ENCODE results near the gene FKBP15.
"Not testable (repeated sequence)": the region's sequence is repeated elsewhere in the genome, so short reads cannot be mapped to it uniquely, and the experiment has no call there.

Gene FKBP15

DNA sequence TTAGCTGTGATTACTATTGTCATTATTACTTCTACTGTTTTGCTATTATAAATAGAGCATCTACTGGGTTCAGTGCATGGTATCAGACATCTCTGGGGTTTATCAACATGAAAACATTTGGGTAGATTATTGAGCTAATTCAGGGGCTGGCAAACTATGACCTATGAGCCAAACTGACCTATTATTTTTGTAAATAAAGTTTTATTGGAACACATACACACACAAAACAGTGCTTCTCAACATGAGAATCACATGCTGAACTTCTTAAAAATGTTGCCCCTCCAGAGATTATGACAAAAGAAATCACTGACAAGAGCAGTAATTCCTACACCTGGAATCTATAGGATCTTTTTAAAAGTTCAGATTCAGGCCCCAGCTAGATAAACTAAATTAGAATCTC, 39.9 kb downstream of the FKBP15 start:
- no peak for DNase-seq

DNA sequence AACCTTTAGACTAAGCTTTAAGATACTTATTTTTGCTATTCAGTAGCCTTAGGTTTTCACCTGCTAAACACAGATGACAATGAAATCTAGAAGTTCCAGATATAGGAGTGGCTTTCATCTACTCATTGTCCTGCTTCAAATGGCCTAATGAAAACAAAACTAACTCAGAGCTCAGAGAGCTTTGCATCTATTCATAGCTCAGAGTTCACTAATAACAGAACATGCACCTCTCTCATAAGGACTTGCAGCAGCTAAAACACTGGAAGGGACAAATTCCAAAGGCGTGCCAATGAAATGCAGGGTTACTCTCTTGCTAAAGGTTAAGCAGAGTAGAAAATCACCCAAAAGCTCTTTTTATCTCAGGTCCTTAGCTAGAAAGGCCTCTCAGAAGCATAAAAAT, 41.2 kb downstream of the FKBP15 start:
- DNase-seq, result no peak

GRCh38 chr9:113178087-113178486, 43.0 kb downstream of the FKBP15 start:
- DNase-seq, result no peak

DNA sequence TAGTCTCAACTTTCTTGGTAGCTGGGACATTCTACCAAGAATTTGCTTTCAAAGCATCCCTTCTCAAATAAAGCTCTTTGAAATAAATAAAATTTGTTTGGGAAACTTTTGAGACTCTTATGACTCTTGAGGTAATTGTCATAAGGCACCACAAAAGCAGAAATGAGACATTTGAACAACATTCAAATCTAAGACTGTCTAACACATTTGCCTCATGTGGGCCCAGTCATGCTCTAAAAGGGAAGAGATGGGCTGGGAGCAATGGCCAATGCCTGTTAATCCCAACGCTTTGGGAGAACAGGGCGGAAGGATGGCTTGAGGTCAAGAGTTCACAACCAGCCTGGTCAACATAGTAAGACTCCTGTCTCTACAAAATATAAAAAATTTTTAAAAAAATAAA, 43.8 kb downstream of the FKBP15 start:
- no peak for DNase-seq

GRCh38 chr9:113176803-113177202, 44.3 kb downstream of the FKBP15 start:
- DNase-seq, result no peak

DNA sequence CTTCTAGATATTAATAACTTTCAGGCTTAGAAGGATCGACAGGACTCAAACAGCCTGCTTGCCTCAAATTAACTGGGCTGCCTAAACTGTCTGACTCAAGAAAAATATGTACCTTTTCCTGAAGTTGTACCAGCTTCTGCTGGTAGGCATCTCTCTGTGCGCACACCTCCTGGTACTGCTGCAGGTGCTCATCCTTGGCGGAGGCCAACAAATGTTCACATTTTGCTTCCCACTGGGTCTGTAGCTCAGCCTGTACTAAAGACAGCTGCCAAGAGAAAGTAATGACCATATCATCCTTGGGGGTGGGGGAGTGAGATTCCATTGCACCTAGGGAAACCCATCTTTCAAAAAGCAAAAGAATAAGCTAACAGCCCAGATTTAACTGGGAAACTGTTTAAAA, 47.7 kb downstream of the FKBP15 start:
- DNase-seq, result no peak

DNA sequence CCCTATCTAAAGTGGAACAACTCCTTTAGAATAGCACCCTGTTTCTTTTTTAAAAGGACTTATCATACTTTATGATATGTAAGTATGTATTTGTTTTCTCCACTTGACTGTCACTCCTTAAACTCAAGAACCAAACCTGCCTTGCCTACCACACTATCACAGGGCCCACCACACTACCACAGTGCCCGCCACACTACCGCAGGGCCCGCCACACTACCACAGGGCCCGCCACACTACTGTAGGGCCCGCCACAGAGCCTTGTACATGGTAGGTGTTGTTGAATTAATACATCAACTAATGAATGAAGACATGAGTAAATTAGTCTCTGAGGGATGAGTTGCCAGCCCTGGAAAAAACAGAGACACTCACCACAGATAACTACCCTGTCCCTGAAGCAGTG, 52.3 kb downstream of the FKBP15 start:
- no peak for DNase-seq

- no peak for DNase-seq
Measured at GRCh38 chr9:113166039-113166438, 55.0 kb downstream of the FKBP15 start.

GRCh38 chr9:113164536-113165300, 56.4 kb downstream of the FKBP15 start:
- no peak for DNase-seq

DNA sequence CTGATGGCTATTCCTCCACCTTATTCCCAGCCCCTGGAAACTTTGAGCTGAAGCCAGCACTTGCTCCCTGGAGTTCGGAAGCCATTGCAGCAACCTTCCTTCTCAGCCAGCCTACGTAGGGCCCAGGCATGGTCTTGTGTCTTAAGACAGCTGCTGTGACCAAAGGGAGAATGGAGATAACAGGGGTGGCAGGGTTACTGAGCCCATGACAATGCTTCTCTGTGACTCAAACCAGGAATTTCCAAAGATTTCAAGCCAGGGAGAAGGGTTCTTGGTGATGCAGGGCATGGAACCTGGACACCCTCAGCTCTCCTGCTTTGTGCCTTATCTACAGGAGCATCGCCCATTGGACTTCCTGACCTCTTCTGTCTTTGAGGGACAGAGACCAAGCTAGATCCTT, 58.1 kb downstream of the FKBP15 start:
- DNase-seq, result no peak

DNA sequence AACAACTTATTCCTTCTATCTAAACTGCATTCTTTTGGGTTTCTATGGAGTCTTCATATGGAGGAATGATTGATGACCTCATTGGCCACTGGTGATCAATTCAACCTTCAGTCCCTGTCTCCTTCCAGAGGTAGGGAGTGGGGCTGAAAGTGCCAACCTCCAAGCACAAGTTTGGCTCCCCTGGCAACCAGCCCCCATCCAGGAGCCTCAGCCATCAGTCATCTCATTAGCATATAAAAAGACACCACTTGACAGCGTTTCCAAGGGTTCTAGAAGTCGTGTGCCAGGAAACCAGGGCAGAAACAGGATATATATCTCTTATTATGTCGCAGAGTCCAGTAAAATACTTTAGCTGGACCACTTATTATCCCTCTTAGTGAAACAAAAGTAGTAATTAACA, 60.5 kb downstream of the FKBP15 start:
- DNase-seq, result no peak

- DNase-seq, result no peak
Measured at GRCh38 chr9:113158446-113158845, 62.6 kb downstream of the FKBP15 start.

DNA sequence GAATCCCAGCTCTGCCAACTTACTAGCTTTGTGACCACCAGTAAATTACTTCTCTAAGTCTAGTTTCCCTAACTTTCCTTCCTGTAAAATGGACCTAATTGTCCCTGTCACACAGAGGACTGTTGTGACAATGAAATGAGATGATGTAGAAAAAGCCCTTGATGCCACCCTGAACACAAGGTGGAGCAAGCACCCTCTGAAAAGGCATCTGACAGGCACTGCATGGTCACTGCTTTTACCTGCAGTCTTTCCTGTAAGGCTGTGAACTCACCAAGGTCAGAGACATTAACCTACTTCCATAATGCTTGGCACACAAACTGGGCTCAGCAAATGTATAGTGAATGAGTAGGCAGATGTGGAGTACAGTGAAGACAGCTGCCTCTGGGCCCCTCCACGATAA, 64.2 kb downstream of the FKBP15 start:
- DNase-seq, result no peak

DNA sequence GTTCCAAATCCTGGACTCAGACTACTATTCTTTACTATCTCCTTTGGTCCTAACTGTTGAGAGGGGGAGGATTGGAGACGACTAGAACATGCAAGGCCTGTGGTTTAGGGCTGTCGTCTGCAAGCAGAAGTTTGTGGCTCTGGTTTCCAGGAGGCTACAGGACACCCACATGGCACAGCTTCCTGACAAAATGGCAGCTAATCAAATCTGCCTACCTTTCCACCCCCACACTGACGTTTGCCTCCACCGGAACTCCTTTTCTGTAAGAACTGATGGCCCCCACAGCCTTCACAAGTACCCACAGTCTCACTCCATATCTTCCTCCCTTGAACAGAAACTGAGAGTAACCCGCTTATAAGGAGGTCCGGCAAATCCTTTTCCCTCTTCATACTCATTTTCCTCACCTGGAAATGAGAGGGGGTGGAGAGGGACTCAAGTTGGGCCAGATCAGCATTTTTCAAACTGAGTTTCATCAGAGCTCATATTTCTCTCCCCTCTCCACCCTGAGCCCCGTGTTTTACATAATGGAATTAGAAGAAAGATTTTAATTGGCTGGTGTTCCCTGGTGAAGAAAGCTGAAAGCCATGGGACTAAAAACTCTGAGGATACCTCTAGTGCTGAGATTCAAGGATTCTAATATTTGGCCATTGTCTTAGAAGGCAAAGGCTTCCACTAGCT, 65.0 kb downstream of the FKBP15 start:
- no peak for DNase-seq

DNA sequence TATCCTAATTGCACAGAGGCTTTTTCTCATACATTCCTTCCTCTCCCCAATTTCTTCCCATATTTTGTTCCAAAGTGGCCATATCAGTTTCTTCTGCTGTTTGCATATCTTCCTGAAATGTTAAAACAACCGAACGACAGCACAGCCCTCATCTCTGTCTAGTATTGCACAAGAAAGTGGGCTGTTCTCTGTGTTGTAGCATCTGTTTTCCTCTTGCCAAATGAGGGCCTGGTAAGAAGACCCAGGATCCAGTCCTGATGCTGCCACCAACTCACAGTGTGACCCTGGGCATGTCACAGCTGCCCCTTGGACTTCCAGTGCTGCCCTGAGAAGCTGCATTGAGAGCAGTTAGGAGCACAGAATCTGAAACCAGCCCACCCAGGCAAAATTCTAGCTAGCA, 66.1 kb downstream of the FKBP15 start:
- no peak for DNase-seq

DNA sequence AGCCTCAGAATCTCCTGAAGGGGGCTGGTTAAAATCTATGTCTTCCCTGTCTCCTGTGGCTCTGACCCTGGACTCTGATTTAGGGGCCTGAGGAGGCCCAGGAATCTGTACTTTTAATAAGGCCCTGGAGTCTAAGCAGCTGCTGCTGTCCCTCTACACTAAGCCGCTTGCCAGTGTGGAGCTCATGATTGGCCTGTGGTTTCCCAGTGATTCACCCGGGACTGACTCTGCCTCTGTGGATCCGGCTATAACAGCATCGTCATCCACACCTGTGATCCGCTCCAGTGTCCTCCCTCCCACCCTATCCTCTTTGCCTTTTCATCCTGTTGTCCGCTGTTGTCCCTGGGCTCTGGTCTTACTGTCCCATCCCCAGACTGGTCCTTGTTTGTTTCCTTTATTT, 66.6 kb downstream of the FKBP15 start:
- no peak for DNase-seq

DNA sequence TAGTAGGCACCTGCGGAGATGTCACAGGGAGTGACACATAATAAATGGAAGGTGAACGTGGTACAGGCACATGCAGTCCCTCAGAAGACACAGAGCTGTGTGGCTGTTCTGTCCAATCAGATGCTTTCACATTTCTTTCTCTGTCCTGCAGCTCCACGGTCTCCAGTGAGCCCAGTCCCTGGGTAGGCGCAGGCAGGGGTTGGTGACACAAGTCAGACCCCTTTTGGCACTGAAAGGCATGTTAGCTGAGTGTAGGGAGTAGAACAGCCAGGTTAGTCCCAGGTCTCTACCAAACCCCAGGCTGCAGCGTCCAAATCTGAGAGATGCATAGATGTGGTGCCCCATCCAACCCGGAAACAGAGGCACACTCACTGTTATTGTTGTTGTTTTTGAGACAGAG, 67.5 kb downstream of the FKBP15 start:
- DNase-seq, result no peak

- no peak for DNase-seq
Measured at GRCh38 chr9:113152699-113153098, 68.4 kb downstream of the FKBP15 start.

- DNase-seq, result no peak
Measured at GRCh38 chr9:113151696-113152630, 69.1 kb downstream of the FKBP15 start.

DNA sequence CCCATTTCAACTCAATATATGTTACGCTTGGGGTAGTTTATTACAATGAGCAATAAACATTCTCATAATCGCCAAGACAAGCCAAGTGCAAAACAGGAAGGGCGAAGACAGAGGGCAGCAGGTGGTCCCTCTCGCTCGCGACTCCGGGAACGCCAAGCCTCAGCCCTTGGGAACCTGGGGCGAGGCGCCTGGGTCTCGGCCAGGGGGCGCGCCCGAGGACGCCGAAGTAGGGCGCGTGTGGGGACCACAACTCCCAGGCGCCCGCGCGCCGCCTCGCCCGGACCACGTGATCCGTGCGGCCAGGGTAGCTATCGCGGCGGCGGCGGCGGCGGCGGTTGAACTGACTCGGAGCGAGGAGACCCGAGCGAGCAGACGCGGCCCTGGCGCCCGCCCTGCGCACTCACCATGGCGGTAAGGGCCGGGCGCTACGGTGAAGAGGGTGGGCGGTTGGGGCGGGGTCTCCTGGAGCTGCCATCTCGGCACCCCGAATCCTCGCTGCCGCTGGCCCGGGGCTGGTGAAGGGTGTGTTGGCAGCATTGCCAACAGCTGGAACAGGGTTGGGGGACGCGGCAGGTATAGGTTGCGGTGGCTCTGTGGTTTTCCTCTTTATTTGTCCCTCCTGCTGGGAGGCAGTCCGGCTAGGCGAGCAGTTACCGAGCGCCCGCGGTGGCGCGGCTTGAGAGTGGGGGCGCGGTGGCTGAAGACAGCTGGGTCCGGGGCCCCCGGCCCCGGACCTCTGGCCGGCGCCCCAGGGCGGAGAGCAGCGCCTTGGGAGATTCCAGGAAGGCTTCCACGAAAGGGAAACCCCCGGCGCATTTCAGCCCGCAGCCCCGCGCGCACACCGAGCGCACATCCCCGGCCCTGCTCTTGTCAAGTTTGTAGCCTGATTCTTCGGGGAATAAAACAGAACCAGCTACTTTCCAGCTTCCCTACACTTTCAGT, 70.1 kb downstream of the FKBP15 start, which contains the start of gene SLC31A2:
SLC31A2 (plus strand) TSS at position 338 of the 942 bp plus-strand sequence; CDS start at position 406, 68 bp downstream.
- DNase-seq, result peak; percentile 95

- DNase-seq, result not testable (repeated sequence)
Measured at GRCh38 chr9:113149561-113149960, 71.5 kb downstream of the FKBP15 start.
